Measurements from ENCODE around the gene MYO18A.

DNA sequence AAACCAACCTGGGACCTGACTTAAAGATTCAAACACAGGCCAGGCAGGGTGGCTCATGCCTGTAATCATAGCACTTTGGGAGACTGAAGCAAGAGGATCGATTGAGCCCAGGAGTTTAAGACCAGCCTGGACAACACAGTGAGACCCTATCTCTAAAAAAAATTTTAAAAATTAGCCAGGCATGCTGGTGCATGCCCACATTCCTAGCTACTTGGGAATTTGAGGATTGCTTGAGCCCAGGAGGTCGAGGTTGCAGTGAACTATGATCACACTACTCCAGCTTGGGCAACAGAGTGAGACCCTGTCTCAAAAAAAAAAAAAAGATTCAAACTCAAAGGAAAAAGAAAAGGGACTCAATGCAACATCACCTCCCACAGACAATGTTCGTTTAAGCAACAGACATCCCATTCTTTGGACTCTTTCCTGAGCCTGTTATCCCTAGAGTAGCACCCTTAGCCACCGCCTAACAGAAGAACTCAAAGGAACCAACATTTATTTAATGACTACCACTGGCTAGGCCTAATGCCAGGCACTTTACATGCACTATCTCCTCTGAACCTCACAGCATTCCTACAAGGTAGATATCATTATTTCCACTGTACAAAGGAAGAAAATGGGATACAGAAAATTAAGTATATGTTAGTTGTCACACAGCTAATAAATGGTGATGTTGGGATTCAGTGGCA lies 12.7 kb downstream of the MYO18A start:
- TF ChIP-seq, protein P1, sequence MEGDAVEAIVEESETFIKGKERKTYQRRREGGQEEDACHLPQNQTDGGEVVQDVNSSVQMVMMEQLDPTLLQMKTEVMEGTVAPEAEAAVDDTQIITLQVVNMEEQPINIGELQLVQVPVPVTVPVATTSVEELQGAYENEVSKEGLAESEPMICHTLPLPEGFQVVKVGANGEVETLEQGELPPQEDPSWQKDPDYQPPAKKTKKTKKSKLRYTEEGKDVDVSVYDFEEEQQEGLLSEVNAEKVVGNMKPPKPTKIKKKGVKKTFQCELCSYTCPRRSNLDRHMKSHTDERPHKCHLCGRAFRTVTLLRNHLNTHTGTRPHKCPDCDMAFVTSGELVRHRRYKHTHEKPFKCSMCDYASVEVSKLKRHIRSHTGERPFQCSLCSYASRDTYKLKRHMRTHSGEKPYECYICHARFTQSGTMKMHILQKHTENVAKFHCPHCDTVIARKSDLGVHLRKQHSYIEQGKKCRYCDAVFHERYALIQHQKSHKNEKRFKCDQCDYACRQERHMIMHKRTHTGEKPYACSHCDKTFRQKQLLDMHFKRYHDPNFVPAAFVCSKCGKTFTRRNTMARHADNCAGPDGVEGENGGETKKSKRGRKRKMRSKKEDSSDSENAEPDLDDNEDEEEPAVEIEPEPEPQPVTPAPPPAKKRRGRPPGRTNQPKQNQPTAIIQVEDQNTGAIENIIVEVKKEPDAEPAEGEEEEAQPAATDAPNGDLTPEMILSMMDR (IDR thresholded peaks at IDR 0.05) = no peak
- TF ChIP-seq POLR2A (IDR thresholded peaks at IDR 0.05) = no peak
